K562 (cell line): ENCODE measurements around the gene IFFO2. TPM values are rescaled to one million over a fixed set of nuclear protein-coding genes. Genes with fewer than 3 reads are reported as not detected.

Experiments used
- CBFB ChIP-seq: sonication (generic); formaldehyde crosslinking; IDR thresholded peaks from 2 replicates; pipeline ENCODE4 v1.4.0; 2020; ENCODE audit warnings: mild to moderate bottlenecking, missing genetic modification reagents
- GMEB1 ChIP-seq: fragments of 250-450 bp; sonication (Bioruptor Pico); IDR thresholded peaks from 2 replicates; pipeline ENCODE4 v1.4.0; 2020; ENCODE audit warnings: mild to moderate bottlenecking
- HCFC1 ChIP-seq: IDR thresholded peaks from 2 replicates; pipeline ENCODE4 v1.6.1; 2012; ENCODE audit warnings: low read depth, low read length, improper control_type of control experiment
- KAT8 ChIP-seq: fragments of 450-650 bp; IDR thresholded peaks from 2 replicates; pipeline ENCODE4 v1.6.1; 2016; ENCODE audit warnings: low read depth, mild to moderate bottlenecking
- KDM1A ChIP-seq, 2 experiments: fragments of 450-650 bp; IDR thresholded peaks; 2 replicates each; pipeline ENCODE4 v1.6.1; 2016; ENCODE audit warnings: mild to moderate bottlenecking in 2 of 2
- NUFIP1 ChIP-seq: fragments of 450-650 bp; IDR thresholded peaks from 2 replicates; pipeline ENCODE4 v1.6.1; 2018; ENCODE audit not compliant: partially characterized antibody
- PTBP1 ChIP-seq: fragments of 200-400 bp; formaldehyde crosslinking; IDR thresholded peaks from 2 replicates; pipeline ENCODE4 v1.6.1; 2017; ENCODE audit warnings: low read depth, low read length
- RBM25 ChIP-seq: fragments of 200-400 bp; formaldehyde crosslinking; IDR thresholded peaks from 2 replicates; pipeline ENCODE4 v1.6.1; 2018; ENCODE audit warnings: low read length, low read depth, moderate library complexity; ENCODE audit not compliant: severe bottlenecking
- RCOR1 ChIP-seq, 2 experiments: IDR thresholded peaks; 2 replicates each; pipeline ENCODE4 v1.6.1; 2012; ENCODE audit warnings: low read depth in 2 of 2, low read length in 2 of 2, borderline replicate concordance in 1 of 2, improper control_type of control experiment in 1 of 2
- SMARCA5 ChIP-seq: fragments of 450-650 bp; IDR thresholded peaks from 2 replicates; pipeline ENCODE4 v1.6.1; 2016
- TFAP4 ChIP-seq: sonication (generic); formaldehyde crosslinking; IDR thresholded peaks from 2 replicates; pipeline ENCODE4 v1.8.0; 2022; ENCODE audit warnings: missing genetic modification reagents, mild to moderate bottlenecking, moderate library complexity, borderline replicate concordance
- ZBTB17 ChIP-seq: fragments of 450-650 bp; formaldehyde crosslinking; IDR thresholded peaks from 2 replicates; pipeline ENCODE4 v1.4.0; 2020; ENCODE audit warnings: mild to moderate bottlenecking
- ZBTB8A ChIP-seq: fragments of 450-650 bp; IDR thresholded peaks from 2 replicates; pipeline ENCODE4 v1.6.1; 2018; ENCODE audit warnings: mild to moderate bottlenecking, moderate library complexity; ENCODE audit not compliant: partially characterized antibody
- ZFP36 ChIP-seq: fragments of 150-350 bp; IDR thresholded peaks from 2 replicates; pipeline ENCODE4 v1.6.1; 2018; ENCODE audit warnings: low read length, low read depth; ENCODE audit not compliant: partially characterized antibody
- ZNF253 ChIP-seq: fragments of 250-450 bp; sonication (Bioruptor Pico); conservative IDR thresholded peaks from 2 replicates; pipeline ENCODE4 v1.6.1; 2021; ENCODE audit warnings: mild to moderate bottlenecking
- ZNF77 ChIP-seq: fragments of 250-450 bp; sonication (Bioruptor Pico); IDR thresholded peaks from 2 replicates; pipeline ENCODE4 v1.5.0; 2020
- polyA plus RNA-seq, 8 experiments: library from polyadenylated mRNA; depleted of rRNA in 4 of 8; stranded (reverse) in 5 of 8; unstranded in 3 of 8; fragments of >200 nt; fragmentation: Nextera tagmentation in 2 of 8; fragmentation: Illumina TruSeq in 1 of 8; extraction: Ambion mirVana in 2 of 8; extraction: Trizol in 1 of 8; gene quantifications; 2 replicates each; pipeline versions ENCODE4 v1.2.1 to v1.2.3, GENCODE V29; 2011 to 2014; ENCODE audit warnings: inconsistent platforms in 1 of 8, missing spikeins in 1 of 8
- total RNA-seq, 7 experiments: library from RNA; depleted of rRNA in 6 of 7; stranded (reverse); fragments of >200 nt in 6 of 7; fragmentation: Illumina TruSeq in 2 of 7; extraction: Trizol in 2 of 7; gene quantifications; 2 replicates each; pipeline versions ENCODE4 v1.2.1 to v1.2.3, GENCODE V29; 2011 to 2021; ENCODE audit warnings: low replicate concordance in 1 of 7

The IFFO2 gene
- total and polyA plus RNA-seq, 9 of the 15 experiments (the other 6 are each of a cell fraction or from before 2014, with no cell fraction given): 0.15 to 1.0 (median 0.44) TPM; not detected in 2

- TF ChIP-seq GMEB1 (no peak), RBM25 (peak; percentile 96), HCFC1 (no peak), KDM1A (IDR thresholded peaks at IDR 0.05) (peak; percentile 55 to 76), PTBP1 (0 out of 2 replicates have a peak, but pooled peaks have one; percentile 28), RCOR1 (IDR thresholded peaks at IDR 0.05; ENCODE audit: borderline replicate concordance in 1 of 2, low read depth in 2 of 2, low read length in 2 of 2) (0 out of 4 replicates have a peak, but pooled peaks of 1 of the 2 experiments have one; percentile 39), TFAP4 (no peak), ZBTB8A (no peak), NUFIP1 (no peak), CBFB (CRISPR knock-in tag) (no peak), ZNF253 (CRISPR knock-in tag) (no peak), ZFP36 (peak; percentile 90), SMARCA5 (peak; percentile 32; the same call in 1 of the 2 replicates), ZBTB17 (CRISPR knock-in tag) (no peak), ZNF77 (CRISPR knock-in tag) (no peak), KAT8 (no peak)
- TF ChIP-seq, all 486 proteins: peak for 10
These were observed 4.6 kb downstream of the IFFO2 start (continued) for GRCh38 chr1:18951818-18952391.
